ENCODE results near the gene PBLD.

Gene PBLD

GRCh38 chr10:68302503-68302823 lies 30.3 kb downstream of the PBLD start:
- in situ Hi-C loops (cut with MboI; ENCODE audit: low pct_unique_long_range_greater_than_20kb, low sequenced_read_pairs, unreplicated experiment), result loop anchor here (10.0 to 25.0 kb wide), 2 partner anchors 88 to 440 kb away; no protein-coding TSS in a partner anchor
- DNase-seq (ENCODE audit: low spot score), result no peak
- TF ChIP-seq CTCF (IDR thresholded peaks at IDR 0.05; ENCODE audit: extremely low read depth, insufficient read depth, missing control alignments), result no peak

- peak; percentile 42 for DNase-seq (ENCODE audit: low spot score)
- in situ Hi-C loops (cut with MboI; ENCODE audit: low pct_unique_long_range_greater_than_20kb, low sequenced_read_pairs, unreplicated experiment), result loop anchor here (10.0 to 25.0 kb wide), 2 partner anchors 87 to 440 kb away; no protein-coding TSS in a partner anchor
Observed at GRCh38 chr10:68301790-68302502, 30.8 kb downstream of the PBLD start.

GRCh38 chr10:68301301-68301700 lies 31.4 kb downstream of the PBLD start:
- no peak for DNase-seq (ENCODE audit: low spot score)
- no peak for TF ChIP-seq CTCF (IDR thresholded peaks at IDR 0.05; ENCODE audit: extremely low read depth, insufficient read depth, missing control alignments)
- in situ Hi-C loops (cut with MboI; ENCODE audit: low pct_unique_long_range_greater_than_20kb, low sequenced_read_pairs, unreplicated experiment), result loop anchor here (10.0 to 25.0 kb wide), 2 partner anchors 86 to 439 kb away; no protein-coding TSS in a partner anchor

More at GRCh38 chr10:68301790-68302502, 30.8 kb downstream of the PBLD start:
- TF ChIP-seq CTCF (IDR thresholded peaks at IDR 0.05; ENCODE audit: extremely low read depth, insufficient read depth, missing control alignments), result peak; percentile 51

GRCh38 chr10:68296843-68297663 lies 35.7 kb downstream of the PBLD start:
- TF ChIP-seq CTCF (IDR thresholded peaks at IDR 0.05; ENCODE audit: extremely low read depth, insufficient read depth, missing control alignments), result no peak
- in situ Hi-C loops (cut with MboI; ENCODE audit: low pct_unique_long_range_greater_than_20kb, low sequenced_read_pairs, unreplicated experiment), result no loop called here
- DNase-seq (ENCODE audit: low spot score), result no peak

- in situ Hi-C loops (cut with MboI; ENCODE audit: low pct_unique_long_range_greater_than_20kb, low sequenced_read_pairs, unreplicated experiment), result no loop called here
- no peak for DNase-seq (ENCODE audit: low spot score)
- no peak for TF ChIP-seq CTCF (IDR thresholded peaks at IDR 0.05; ENCODE audit: extremely low read depth, insufficient read depth, missing control alignments)
Observed at GRCh38 chr10:68290736-68291135, 42.0 kb downstream of the PBLD start.

- in situ Hi-C loops (cut with MboI; ENCODE audit: low pct_unique_long_range_greater_than_20kb, low sequenced_read_pairs, unreplicated experiment), result no loop called here
- DNase-seq (ENCODE audit: low spot score), result no peak
- TF ChIP-seq CTCF (IDR thresholded peaks at IDR 0.05; ENCODE audit: extremely low read depth, insufficient read depth, missing control alignments), result no peak
Observed at GRCh38 chr10:68288717-68289116, 44.0 kb downstream of the PBLD start.

All from GM13977 (cell line).